Smooth muscle cell (in vitro differentiated cells): ENCODE results near the gene C1orf105. TPM values are rescaled to one million over a fixed set of nuclear protein-coding genes. Genes with fewer than 3 reads are reported as not detected.

Experiments
- DNase-seq: peaks from one replicate; lab custom pipeline; 2025; ENCODE audit not compliant: unreplicated experiment; lab: John Stamatoyannopoulos, UW
- H2AFZ ChIP-seq: fragments of 200-600 bp; sonication (generic); 2 replicates; pipeline ENCODE4 v1.6.0; 2016; ENCODE audit warnings: antibody characterized with exemption, low read depth, mild to moderate bottlenecking
- H3F3A ChIP-seq: fragments of 200-600 bp; sonication (generic); 2 replicates; pipeline ENCODE4 v1.6.0; 2017; ENCODE audit warnings: antibody characterized with exemption, low read depth
- H3K27ac ChIP-seq: fragments of 200-600 bp; sonication (generic); 2 replicates; pipeline ENCODE4 v1.5.1; 2016; ENCODE audit warnings: low read depth, mild to moderate bottlenecking
- H3K27me3 ChIP-seq: fragments of 200-600 bp; sonication (generic); 2 replicates; pipeline ENCODE4 v1.6.1; 2016; ENCODE audit warnings: low read depth, mild to moderate bottlenecking
- H3K36me3 ChIP-seq: fragments of 200-600 bp; sonication (generic); 2 replicates; pipeline ENCODE4 v1.5.1; 2016; ENCODE audit warnings: low read depth
- H3K4me1 ChIP-seq: fragments of 200-600 bp; sonication (generic); 2 replicates; pipeline ENCODE4 v1.5.1; 2016; ENCODE audit warnings: low read depth
- H3K4me2 ChIP-seq: fragments of 200-600 bp; sonication (generic); 2 replicates; pipeline ENCODE4 v1.6.0; 2016; ENCODE audit warnings: mild to moderate bottlenecking
- H3K4me3 ChIP-seq: fragments of 200-600 bp; sonication (generic); 2 replicates; pipeline ENCODE4 v1.5.1; 2016; ENCODE audit warnings: mild to moderate bottlenecking
- H3K79me2 ChIP-seq: fragments of 200-600 bp; sonication (generic); 2 replicates; pipeline ENCODE4 v1.6.0; 2016; ENCODE audit warnings: low read depth, mild to moderate bottlenecking
- H3K9ac ChIP-seq: fragments of 200-600 bp; sonication (generic); 2 replicates; pipeline ENCODE4 v1.6.0; 2016; ENCODE audit warnings: low read depth
- H3K9me3 ChIP-seq: fragments of 200-600 bp; sonication (generic); replicated peaks from 2 replicates; pipeline ENCODE4 v1.5.1; 2016; ENCODE audit warnings: low read depth
- H4K20me1 ChIP-seq: fragments of 200-600 bp; sonication (generic); 2 replicates; pipeline ENCODE4 v1.6.0; 2016; ENCODE audit warnings: low read depth
- CTCF ChIP-seq: fragments of 200-600 bp; sonication (generic); IDR thresholded peaks from 2 replicates; pipeline ENCODE4 v1.5.1; 2017; ENCODE audit warnings: borderline replicate concordance, mild to moderate bottlenecking, antibody characterized with exemption; ENCODE audit not compliant: insufficient read depth, poor library complexity, severe bottlenecking
- WGBS: methylation state at CpG from one replicate; pipeline ENCODE4 v1.1.7; 2016; ENCODE audit warnings: low lambda C conversion rate; 5-methylcytosine and 5-hydroxymethylcytosine counted together
- polyA plus RNA-seq: library from polyadenylated mRNA; unstranded; fragments of >200 nt; fragmentation: Nextera tagmentation; extraction: Ambion mirVana; gene quantifications from 2 replicates; pipeline ENCODE4 v1.2.1, GENCODE V29; 2016
- total RNA-seq: library from RNA; depleted of rRNA; stranded (reverse); fragments of >200 nt; gene quantifications from 2 replicates; pipeline ENCODE4 v1.2.3, GENCODE V29; 2014

Gene C1orf105
- total and polyA plus RNA-seq, 2 experiments from 2014 or later: not detected

- H3K9ac ChIP-seq: no peak overlapping the region
- no peaks in the 10 kb centered on the region for H3K9me3 ChIP-seq
- no peaks in the 10 kb centered on the region for H3K27me3 ChIP-seq
- no peaks in the 10 kb centered on the region for H3F3A ChIP-seq
- no peak overlapping the region for H2AFZ ChIP-seq
- H3K4me2 ChIP-seq: no peak overlapping the region
- peaks cover 20% of the 10 kb centered on the region for H3K4me1 ChIP-seq
- H4K20me1 ChIP-seq: no peaks in the 10 kb centered on the region
- H3K27ac ChIP-seq: peak overlapping the region; percentile 56
- no peaks in the 10 kb centered on the region for H3K36me3 ChIP-seq
- no peak for TF ChIP-seq CTCF
- no peaks in the 10 kb centered on the region for H3K79me2 ChIP-seq
- no peak for DNase-seq
- no peak overlapping the region for H3K4me3 ChIP-seq
- 88% methylated on average over 2 of the region's 2 CpGs for WGBS
Measured at GRCh38 chr1:172498857-172499256, 78.4 kb downstream of the C1orf105 start.

DNA sequence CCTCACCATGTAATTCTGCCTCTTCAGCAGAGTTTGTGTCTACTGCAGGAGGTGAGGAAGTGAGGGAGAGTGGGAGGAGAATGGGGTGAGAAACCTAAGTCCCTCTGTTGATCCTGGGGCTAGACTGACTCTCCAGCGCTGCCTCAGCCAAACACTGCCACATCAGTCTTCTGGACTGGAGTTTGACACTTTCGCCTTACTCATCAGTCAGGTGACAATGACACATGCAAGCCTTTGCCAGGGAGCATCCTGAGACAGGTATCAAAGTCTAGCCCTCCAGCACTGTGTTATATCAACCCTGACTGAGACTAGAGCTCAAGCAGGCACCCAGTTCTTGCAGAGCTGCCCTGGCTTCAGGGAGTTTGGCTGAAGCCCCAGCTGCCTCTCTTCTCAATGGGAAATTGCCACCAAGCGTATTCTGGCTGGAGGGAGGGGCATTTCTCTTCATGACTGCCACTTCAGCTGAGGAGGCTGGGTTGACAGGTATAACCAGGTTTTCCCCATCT is 79.2 kb downstream of the C1orf105 start:
- Histone ChIP-seq H2AFZ (no peak overlapping the region), H3K9ac (peak overlapping the region; percentile 34), H3K27ac (peak overlapping the region; percentile 56), H3K4me2 (no peak overlapping the region), H4K20me1 (no peaks in the 10 kb centered on the region), H3F3A (no peaks in the 10 kb centered on the region), H3K36me3 (no peaks in the 10 kb centered on the region), H3K4me3 (no peak overlapping the region), H3K9me3 (no peaks in the 10 kb centered on the region), H3K27me3 (no peaks in the 10 kb centered on the region), H3K79me2 (no peaks in the 10 kb centered on the region), H3K4me1 (peaks cover 20% of the 10 kb centered on the region)
- TF ChIP-seq CTCF: no peak
- DNase-seq: no peak
- 69% methylated on average over 3 of the region's 3 CpGs for WGBS

DNA sequence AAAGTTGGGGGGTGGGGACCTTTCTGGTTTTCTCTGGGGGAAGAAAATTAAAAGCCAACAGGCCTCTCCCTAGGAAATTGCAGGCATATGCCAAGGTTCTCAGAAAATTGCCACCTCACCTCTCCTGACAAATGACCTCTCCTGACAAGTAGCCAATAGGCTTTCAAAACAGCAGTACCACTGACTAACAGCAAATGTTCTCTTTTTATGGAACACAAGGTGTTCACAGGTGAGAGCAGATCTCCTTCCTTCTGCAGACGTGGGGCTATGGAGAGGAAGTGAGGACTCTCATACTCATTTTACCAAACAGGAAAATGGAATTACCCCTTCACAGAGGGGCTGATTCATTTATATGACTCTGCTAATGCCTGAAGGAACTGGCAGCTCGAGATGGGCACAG is 79.7 kb downstream of the C1orf105 start:
- 80% methylated on average over 2 of the region's 2 CpGs for WGBS

More for the DNA sequence above, 79.7 kb downstream of the C1orf105 start:
- TF ChIP-seq CTCF: no peak
- no peaks in the 10 kb centered on the region for H4K20me1 ChIP-seq
- H3K36me3 ChIP-seq: no peaks in the 10 kb centered on the region
- peak overlapping the region; percentile 56 for H3K27ac ChIP-seq
- H3K4me2 ChIP-seq: no peak overlapping the region
- H2AFZ ChIP-seq: no peak overlapping the region
- no peaks in the 10 kb centered on the region for H3K9me3 ChIP-seq
- H3K4me3 ChIP-seq: no peak overlapping the region
- no peak overlapping the region for H3K9ac ChIP-seq
- no peaks in the 10 kb centered on the region for H3K79me2 ChIP-seq
- H3F3A ChIP-seq: no peaks in the 10 kb centered on the region
- no peak for DNase-seq
- no peaks in the 10 kb centered on the region for H3K27me3 ChIP-seq
- peaks cover 20% of the 10 kb centered on the region for H3K4me1 ChIP-seq
